GM18502 (cell line): ENCODE measurements around the gene SPECC1L.
"Not testable (repeated sequence)": the region's sequence is repeated elsewhere in the genome, so short reads cannot be mapped to it uniquely, and the experiment has no call there.

Experiments
- ATAC-seq: cut with Tn5 transposase; IDR thresholded peaks from one replicate; pipeline ENCODE4 v1.9.1; 2021; ENCODE audit warnings: mild to moderate bottlenecking; ENCODE audit not compliant: unreplicated experiment, poor library complexity

The SPECC1L gene

DNA sequence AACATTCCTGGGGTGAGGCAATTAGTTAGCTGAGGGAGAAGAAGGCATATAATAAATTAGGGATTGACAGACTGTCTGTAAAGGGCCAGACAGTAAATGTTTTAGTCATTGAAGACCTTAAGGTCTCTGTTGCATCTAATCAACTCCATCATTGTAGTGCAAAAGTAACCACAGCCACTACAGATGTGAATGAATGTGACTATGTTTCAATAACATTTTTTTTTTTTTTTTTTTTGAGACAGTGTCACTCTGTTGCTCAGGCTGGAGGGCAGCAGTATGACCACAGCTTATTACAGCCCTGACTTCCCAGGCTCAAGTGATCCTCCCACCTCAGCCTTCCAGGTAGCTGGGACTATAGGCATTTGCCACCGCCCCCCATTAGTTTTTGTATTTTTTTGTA lies 9.7 kb downstream of the SPECC1L start:
- not testable (repeated sequence) for ATAC-seq

DNA sequence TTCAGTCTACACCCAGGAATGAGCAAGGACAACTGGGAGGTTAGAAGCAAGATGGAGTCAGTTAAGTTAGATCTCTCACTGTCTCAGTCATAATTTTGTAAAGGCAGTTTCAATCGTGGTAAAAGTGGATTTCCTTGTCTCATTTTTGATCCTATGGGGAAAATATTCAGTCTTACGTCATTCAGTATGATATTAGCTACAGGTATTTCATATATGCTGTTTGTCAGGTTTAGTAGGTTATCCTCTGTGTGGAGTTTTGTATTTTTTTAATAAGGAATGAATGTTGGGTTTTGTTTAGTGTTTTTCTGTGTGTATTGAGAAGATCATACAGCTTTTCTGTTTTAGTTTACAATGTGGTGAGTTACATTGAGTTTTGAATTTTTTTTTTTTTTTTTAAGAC lies 11.8 kb downstream of the SPECC1L start:
- no peak for ATAC-seq

DNA sequence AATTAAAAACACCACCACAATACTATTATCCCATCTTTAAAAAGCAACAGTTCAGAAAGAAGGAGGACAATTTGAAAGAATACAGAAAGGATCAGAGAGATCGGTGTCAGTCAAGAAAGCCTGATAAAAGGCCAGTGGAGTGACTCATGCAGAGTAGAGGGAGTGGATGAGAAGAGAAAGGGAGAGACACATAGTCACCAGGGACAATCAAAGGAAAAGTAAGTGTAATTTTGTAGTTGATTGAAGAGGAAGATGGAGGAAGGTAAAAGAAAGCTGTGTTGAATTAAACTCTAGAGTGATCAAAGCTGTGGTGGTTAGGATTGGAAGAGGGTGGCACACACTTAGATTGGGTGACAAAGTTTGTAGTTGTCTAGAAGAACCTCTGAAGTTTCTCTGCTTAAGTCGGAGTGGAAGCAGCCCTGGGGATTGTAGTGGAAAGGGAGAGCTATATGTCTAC lies 14.1 kb downstream of the SPECC1L start:
- no peak for ATAC-seq

DNA sequence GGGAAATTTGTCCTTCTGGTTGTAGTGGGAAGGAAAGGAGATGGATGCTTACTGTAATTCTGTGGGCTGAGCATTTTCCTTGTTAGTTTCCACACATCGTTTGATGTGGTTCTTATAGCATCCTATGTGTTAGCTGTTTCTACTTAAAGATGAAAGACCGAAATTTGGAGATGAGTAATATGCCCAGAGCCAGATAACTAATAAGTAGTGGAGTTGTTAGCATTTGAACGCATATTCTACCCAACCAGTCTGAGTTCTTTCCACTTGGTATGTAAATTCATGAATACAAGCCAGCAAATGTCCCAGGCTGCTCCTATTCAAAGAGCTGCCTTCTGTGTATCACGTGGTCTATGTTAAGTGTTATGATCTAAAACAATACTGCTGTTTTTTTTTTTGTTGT lies 14.6 kb downstream of the SPECC1L start:
- ATAC-seq: no peak

DNA sequence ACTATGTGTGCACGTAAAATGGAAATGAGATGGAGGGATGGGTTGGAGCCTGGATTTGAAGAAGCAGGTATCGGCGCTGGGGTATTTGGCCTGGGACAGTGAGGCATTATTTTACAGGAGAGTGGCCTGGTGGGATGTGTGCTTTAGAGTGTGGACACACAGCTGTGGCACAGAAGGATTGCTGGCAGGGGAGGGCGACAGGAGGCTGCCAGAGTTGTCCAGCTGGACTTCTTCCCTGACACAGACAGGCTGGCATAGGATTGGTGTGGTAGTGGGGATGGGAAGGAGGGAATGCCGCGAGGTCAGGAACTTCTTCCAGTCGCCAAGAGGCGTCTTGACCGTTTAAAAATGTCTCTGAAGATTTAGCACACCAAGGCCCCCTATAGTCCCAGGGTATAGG lies 16.6 kb downstream of the SPECC1L start:
- not testable (repeated sequence) for ATAC-seq

DNA sequence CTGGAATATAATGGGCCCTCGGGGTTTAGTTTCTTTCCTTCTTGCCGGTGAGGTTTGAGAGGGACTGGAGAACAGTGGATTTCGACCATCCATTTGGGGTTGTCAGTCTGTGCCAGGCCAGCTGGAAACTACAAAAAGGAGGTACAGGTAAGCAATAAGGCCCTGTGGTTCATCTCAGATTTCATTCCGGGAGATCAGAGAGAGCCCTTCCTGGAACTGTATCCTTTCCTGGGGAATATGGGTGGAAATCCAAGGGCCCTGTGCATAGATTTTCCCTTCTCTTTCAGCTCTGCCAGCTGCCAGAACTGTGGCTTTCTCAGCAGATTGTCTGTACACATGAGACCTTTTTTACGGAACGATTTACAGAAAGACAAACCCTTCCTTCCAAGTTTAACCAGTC lies 17.2 kb downstream of the SPECC1L start:
- not testable (repeated sequence) for ATAC-seq

DNA sequence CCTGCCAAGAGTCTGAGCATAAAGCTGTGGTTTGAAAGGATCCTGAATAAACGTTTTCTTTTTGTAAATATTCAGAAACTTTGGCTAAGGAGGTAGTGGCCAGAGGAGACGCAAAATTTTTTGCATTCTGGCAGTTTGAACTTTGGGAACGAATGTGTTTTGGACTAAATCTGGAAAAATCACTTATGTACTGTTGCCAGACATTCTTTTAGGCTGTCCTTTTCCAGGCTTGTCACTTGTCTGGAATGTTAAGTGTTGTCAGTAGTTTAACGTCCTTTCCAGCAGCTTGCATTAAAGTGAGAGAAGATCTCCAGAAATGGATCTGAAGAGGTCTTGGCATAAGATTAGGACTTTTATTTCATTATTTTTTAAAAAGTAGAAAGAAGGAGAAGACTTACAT lies 18.5 kb downstream of the SPECC1L start:
- ATAC-seq: no peak

DNA sequence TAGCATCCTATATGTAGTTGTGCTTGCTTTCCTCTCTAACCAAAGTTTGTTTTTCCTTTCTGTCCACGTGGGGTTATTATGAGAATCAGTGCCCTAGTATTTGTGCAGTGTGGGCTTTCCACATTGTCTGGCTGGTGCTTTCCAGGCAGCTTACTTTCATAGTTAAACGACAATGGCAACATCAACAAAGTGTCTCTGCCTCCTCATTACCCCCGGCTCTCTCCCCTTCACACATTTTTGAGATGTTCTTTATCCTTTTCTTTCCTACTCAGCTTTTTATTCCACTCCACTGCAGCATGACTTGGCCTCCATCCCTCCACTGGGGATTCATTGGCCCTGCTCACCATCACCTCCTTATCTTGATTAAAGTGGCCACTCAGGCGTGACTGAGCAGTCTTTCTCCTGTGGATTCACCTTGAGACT lies 19.1 kb downstream of the SPECC1L start:
- no peak for ATAC-seq

DNA sequence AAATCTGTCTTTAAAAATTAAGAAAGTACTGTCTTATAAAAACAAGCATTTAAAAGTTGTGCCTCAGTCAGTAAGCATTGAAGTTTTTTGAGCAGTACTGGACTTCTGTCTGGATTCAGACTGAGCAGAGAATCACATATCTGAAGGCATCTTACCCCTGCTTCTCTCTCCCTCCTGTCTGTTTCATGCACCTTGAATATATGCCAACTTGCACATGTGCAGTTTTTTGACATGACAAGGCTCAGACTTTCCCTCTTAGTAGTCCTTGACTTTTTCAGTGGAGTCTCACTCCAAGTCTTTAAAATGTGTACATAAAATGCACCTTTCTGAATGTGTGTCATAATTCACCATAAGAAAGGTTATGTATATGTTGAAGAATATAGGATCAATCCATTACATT lies 19.8 kb downstream of the SPECC1L start:
- ATAC-seq: no peak

DNA sequence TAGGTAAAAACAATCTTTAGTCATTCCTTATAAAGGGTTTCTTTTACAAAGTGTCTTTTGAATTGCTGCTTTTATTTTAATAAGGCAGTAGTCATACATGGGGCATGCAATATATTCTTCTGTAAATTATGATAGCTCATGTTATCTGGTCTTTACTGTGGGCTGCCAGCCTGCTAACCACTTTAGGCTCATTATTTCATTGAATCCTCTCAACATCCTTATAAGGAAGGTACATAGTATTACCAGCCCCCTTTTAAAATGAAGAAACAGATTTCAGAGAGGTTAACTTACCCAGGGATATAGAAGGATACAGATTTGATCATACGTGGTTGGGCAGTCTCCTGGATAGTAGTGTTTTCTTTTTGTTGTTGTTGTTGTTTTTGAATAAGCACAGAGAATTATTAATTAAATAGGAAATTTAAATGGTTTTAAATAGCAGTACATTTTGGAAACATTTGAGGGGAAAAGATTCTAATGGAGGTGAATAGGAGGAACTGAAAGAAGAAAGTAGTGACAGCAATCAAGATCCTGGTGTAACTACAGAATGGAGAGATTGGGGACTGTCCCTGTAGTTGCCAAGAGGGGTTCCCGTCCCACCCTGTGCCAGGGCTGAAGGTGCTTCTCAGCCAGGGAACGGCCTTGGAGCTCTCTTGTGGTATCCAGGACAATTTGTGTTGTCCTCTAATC lies 21.0 kb downstream of the SPECC1L start:
- no peak for ATAC-seq

DNA sequence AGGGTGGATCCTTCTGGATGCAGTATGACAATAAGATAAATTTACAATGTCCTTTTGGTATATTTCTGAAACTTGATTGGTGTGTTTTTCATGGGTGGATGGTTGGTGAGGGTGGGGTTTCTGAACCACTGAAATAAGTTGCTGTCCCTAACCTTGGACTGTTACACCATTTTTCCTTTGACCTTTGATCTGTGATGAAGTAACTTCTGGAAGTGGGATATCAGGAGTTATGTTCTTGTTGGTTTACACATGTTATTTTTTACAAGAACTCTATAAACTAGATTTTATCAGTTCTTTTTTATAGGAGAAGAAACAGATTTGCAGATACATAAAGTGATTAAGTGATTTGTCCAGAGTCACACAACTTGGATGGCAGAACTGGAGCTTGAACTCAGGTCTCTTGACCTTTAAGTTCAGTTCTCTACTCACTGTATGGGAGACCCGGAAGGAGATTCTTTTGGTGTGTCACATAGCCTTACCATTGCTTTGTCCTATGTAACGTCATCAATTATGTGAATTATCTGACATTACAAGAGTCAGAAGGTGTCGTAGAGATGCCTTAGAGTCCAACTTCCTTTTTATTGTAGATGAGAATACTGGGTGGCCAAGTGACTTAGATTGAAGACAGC lies 21.7 kb downstream of the SPECC1L start:
- ATAC-seq: not testable (repeated sequence)

DNA sequence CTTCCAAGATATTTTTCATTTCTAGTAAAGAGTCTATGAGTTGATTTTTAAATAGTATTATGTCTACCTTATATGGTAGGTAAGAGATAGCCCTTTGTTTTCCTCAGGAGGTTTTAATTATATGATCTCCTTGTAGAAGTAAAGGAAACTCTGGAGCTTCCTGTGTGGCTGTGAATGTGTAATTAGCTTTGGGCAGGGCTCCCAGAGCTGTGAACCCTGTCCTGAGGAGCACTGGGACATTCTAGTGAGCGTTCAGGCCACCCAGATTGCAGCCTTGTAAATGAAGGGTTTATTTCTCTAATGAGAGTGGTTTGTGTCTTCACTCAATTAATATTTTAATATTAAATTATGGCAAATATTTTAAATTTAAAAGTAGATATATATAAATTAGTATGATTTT lies 24.3 kb downstream of the SPECC1L start:
- not testable (repeated sequence) for ATAC-seq

DNA sequence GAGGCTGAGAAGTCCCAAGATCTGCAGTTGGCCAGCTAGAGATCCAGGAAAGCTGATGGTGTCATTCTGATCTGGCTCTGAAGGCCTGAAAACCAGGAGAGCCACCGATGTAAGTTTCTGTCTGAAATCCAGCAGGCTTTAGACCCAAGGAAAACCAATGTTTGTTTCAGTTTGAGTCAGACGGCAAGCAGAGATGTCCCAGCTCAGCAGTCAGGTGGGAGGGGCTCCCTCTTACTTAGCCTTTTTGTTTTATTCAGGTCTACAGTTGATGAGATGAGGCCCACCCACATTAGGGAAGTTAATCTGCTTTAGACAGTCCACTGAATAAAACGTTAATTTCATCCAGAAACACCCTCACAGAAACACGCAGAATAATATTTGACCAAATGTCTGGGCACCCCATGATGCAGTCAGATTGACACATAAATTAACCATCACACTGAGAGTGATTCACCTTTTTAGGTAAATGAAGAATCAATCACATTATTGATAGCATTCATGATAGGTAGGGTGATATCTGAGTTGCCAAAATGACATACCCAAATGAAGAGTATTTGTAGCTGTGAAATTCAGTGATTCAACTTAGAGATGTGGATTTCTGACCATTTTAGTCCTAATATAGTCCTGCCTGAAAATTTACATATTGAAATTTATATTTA lies 28.0 kb downstream of the SPECC1L start:
- ATAC-seq: not testable (repeated sequence)

DNA sequence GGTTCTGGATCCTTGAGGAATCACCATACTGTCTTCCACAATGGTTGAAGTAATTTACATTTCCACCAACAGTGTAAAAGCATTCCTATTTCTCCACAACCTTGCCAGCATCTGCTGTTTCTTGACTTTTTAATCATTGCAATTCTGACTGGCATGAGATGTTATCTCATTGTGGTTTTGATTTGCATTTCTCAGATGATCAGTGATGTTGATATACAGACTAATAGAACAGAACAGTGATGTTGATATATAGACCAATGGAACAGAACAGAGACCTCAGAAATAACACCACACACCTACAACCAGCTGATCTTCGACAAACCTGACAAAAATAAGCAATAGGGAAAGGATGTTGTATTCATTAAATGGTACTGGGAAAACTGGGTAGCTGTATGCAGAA lies 29.9 kb downstream of the SPECC1L start:
- ATAC-seq: not testable (repeated sequence)

DNA sequence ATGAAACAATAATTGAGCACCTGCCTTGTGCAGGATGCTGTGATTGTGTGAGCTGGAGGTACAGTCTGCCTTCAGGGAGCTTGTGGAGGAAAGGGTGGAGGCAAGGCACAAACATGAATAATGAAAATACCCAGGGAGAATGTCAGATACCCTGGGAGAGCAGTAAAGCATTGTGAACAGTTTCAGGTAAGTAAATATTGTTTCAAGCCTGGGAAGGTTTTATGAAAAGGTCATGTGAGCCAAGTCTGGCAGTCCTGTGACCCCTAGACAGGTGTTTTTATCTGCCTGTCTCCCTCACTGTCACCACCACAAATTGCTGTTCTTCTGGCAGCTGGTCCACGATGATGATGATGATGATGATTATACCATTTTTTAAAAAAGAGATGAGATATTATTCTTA lies 32.0 kb downstream of the SPECC1L start:
- no peak for ATAC-seq

DNA sequence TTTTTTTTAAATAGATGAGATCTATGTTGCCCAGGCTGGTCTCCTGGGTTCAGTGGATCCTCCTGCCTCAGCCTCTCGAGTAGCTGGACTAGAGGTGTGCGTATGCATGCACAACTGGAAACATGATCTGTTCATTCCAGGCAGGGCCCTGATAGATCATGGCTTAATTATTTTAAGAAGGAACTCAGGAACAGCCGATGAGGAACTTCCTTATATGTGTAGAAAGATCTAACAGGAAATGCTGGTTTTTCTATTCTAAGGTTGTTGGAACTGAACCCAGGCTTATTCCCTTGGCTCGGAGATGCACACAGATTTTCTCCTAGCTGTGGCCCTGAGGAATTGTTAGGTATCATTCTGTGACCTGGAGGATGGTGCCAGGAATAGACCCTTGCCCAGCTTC lies 32.4 kb downstream of the SPECC1L start:
- no peak for ATAC-seq

DNA sequence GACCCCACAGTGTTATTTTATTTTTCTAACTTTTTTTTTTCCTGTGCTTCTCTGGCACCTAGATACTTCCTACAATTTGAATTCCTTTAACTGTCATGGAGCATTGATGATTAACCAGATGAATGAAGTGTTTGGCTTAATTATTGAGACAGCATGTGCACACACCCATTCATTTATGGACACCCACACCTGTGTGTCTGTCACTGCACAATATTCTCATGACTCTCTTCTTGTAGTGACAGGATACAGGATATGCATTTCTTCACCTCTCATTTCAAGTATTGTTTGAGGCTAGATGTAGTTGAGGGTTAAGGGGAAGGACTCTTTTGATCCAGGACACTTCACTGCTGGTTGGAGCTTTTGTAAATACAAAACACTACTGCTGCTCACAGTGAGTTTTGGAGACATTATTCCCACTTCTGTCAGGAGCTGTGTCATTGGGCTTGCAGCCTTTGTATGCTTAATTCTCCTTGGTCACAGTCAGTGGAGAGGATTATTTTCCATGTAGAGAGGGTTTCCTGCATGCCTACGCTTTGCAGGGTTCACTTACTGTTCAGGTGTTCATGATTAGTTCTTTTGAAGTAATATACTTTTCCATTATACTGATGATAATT lies 33.5 kb downstream of the SPECC1L start:
- ATAC-seq: no peak

DNA sequence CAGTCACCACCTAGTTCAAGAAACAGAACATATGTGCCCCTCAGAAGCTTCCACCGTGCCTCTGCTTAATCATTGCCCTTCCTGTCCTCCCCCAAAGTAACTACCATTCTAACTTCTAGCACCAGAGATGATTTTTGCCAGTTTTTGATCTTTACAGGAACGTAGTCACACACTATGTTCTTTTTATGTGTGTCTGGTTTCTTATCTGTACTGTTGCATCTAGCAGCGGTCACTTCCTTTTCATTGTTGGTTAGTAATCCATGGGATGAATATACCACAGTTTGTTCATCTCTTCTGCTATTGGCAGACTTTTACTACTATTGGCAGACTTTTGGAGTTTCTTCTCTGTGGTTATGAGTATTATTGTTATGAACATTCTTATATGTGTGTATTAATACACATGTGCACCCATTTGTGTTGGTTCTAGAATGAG lies 34.6 kb downstream of the SPECC1L start:
- ATAC-seq: no peak

DNA sequence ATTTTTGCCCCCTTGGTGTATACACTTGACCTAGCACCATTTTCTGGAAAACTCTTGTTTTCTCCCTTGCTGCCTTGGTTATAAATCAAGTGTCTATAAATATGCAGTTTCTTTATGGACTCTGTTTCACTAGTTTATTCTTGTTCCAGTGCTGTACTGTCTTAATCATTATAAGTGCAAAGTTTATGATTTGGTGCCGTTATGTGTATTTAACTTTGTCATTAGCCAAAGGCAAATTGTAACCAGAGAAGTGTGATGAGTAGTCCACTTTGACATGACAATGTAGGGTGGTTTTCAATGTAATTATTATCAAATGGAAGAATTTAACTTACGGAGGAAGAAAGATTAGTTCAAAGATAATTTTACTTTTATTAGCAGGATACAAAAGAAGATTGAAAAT lies 40.3 kb downstream of the SPECC1L start:
- no peak for ATAC-seq

DNA sequence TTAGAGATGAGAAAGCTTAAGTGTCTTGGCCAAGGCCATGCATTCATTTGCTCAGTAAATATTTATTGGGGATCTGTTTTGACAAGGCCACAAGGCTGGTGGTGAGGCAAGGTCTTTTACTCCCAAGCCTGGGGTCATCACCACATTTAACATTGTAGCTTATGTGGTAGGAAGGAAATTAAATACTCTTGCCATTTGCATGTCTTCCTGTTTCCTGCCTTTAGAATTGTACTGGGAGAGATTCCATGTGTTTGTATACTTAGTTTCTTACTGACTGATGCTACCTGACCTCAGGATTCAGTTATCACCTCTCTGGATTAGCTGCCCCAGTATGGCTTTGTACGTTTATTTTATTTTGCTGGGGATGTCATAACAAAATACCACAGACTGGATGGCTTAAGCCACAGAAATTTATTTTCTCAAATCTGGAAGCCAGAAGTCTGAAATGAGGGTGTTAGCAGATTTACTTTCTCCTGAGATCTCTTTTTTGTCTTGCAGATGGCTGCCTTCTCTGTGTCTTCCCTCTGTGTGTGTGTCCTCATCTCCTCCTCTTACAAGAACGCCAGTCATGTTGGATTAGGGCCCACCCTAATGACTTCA lies 44.8 kb downstream of the SPECC1L start:
- ATAC-seq: no peak

DNA sequence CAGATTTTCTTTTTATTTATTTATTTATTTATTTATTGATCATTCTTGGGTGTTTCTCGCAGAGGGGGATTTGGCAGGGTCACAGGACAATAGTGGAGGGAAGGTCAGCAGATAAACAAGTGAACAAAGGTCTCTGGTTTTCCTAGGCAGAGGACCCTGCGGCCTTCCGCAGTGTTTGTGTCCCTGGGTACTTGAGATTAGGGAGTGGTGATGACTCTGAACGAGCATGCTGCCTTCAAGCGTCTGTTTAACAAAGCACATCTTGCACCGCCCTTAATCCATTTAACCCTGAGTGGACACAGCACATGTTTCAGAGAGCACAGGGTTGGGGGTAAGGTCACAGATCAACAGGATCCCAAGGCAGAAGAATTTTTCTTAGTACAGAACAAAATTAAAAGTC lies 45.6 kb downstream of the SPECC1L start:
- not testable (repeated sequence) for ATAC-seq
